ENCODE results near the gene HSP90AB1.

HSP90AB1 gene

DNA sequence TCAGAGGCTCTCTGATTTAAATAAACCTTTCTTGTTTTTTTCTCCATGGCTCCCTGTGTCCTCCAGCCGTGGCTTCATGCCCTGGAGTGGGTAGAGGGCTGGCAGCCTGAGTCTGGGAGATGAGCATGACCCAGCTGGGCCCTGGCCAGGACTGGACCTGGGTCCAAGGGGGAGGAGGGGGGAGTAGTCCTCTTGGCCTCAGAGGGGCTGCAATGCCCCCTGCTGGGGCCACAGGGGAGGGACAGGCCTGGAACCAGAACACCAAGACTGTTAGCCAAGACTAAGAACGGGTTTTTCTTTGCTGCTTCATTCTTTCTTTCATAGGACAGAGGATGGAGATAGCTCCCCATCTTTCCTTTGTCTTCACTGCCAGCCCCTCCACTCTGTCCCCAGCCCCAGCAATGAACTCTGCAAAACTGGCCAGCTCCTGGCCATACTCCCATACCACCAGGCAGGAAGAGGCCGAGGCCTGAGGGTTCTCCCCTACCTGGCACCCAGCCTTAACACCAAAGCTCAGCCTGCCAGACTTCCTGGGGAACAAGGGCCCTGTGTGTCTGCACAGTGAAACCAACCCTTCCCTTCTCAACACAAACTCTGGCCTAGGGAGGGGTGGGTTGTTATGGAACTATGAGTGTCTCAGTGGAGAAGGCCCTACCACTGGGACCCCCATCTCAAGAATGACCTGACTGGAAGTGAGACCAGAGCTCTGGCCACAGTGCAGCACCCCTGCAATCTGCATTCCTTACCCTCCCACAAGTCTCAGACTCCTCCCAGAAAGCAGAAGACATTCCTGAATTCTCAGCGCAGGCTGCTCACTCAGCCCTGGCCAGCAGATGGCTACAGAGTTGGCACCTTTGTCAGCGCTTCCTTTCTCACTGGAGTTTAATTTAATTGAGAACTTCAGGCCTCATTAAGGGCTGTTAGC lies 12.5 kb upstream of the HSP90AB1 start:
- peak; percentile 73 to 77 for DNase-seq

DNA sequence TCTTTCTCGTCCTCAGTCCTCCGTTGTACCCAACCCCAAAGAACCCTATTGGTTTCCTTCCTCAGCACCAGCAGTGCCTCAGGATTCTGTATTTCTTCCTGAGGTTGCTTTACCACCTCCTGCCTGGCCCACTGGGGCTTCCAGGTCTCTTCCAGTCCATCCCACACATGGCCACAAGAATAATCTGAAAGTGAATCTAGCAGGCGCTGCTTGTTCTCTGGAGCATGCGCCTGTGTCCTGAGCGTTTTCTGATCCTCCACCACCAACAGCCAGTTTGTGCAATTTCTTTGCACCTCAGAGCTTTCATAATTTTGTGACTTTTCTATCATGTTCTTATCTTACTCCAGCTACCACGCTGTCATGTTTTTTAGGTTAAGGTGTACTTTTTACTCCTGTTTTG lies 11.6 kb upstream of the HSP90AB1 start:
- DNase-seq = no peak
- TF ChIP-seq GATA1 (IDR thresholded peaks at IDR 0.05; ENCODE audit: low read depth, low read length) (no peak), POLR2A (IDR thresholded peaks at IDR 0.05; ENCODE audit: low read length) (peak; percentile 20)

More for the DNA sequence above, 12.5 kb upstream of the HSP90AB1 start:
- no peak for TF ChIP-seq GATA1 (IDR thresholded peaks at IDR 0.05; ENCODE audit: low read depth, low read length)
- TF ChIP-seq POLR2A (IDR thresholded peaks at IDR 0.05; ENCODE audit: low read length) = no peak

- TF ChIP-seq GATA1 (IDR thresholded peaks at IDR 0.05; ENCODE audit: low read depth, low read length) (no peak), POLR2A (IDR thresholded peaks at IDR 0.05; ENCODE audit: low read length) (no peak)
Measured at GRCh38 chr6:44235891-44236516, 10.9 kb upstream of the HSP90AB1 start.

GRCh38 chr6:44237021-44237812 lies 9.7 kb upstream of the HSP90AB1 start:
- peak; percentile 92 to 94 for DNase-seq
- TF ChIP-seq POLR2A (IDR thresholded peaks at IDR 0.05; ENCODE audit: low read length) (peak; percentile 70), GATA1 (IDR thresholded peaks at IDR 0.05; ENCODE audit: low read depth, low read length) (no peak)

More at GRCh38 chr6:44235891-44236516, 10.9 kb upstream of the HSP90AB1 start:
- DNase-seq = no peak

GRCh38 chr6:44237813-44238433 lies 9.0 kb upstream of the HSP90AB1 start:
- DNase-seq = peak; percentile 82 to 91
- peak; percentile 59 for TF ChIP-seq POLR2A (IDR thresholded peaks at IDR 0.05; ENCODE audit: low read length)
- no peak for TF ChIP-seq GATA1 (IDR thresholded peaks at IDR 0.05; ENCODE audit: low read depth, low read length)

DNA sequence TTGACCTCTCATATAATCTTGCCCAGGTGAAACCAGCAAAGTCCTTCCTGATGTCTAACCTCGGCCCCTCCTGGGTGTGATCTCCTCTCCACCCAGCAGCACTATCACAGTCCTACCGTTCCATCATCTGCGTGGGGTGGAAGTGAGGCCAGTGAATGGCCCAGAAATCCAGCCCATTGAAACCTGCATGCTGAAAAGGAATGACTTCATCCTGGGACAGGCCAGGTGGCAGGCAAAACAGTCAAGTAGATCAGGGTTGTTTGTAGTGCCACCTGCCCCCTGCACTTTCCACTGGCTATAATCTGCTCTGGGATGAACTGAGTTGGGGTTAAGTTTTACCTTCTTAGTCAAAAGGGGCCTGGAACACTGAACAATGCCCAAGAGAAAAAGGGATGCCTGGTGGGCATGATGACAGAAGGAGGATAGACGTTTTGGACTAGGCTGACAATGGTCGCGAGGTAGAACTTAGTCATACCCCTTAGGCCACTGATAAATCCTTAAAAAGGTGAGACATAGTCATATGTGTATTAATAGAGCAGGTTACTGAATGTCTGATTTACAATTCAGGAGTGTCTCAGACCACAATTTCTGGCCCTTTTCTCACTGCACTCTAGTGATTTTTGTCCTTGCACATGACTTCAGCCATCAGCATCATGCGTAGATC lies 8.1 kb upstream of the HSP90AB1 start:
- TF ChIP-seq POLR2A (IDR thresholded peaks at IDR 0.05; ENCODE audit: low read length) (no peak), GATA1 (IDR thresholded peaks at IDR 0.05; ENCODE audit: low read depth, low read length) (no peak)
- DNase-seq = no peak

GRCh38 chr6:44243345-44243744 lies 3.6 kb upstream of the HSP90AB1 start:
- TF ChIP-seq GATA1 (IDR thresholded peaks at IDR 0.05; ENCODE audit: low read depth, low read length) (no peak), POLR2A (IDR thresholded peaks at IDR 0.05; ENCODE audit: low read length) (no peak)
- no peak for DNase-seq

DNA sequence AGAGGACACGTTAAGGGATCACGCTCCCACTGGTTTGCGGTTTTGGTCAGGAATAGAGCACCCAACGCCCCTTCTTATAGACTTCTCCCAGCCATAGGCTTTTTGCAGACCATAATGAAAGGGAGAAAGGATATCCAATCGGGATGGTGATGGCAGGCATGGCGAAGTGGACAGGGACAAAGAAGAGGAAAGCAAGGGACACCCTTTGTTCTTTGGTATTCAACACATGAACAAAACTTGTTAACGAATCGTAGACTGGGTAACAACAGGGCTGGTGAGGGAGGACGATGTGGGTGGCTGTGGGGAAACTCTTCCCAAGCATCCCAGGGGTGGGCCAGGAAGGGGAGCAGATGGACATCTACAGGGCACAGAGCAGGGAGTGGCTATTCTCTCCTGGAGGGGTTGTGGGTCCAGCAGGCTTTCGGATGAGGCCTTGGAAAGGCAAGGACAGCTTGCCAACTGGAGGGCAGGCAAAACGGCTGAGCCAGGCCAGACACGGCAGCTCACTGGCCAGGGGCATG lies 1.4 kb upstream of the HSP90AB1 start:
- TF ChIP-seq POLR2A (IDR thresholded peaks at IDR 0.05; ENCODE audit: low read length) (no peak), GATA1 (IDR thresholded peaks at IDR 0.05; ENCODE audit: low read depth, low read length) (no peak)
- no peak for DNase-seq

- no peak for TF ChIP-seq POLR2A (IDR thresholded peaks at IDR 0.05; ENCODE audit: low read length)
- no peak for TF ChIP-seq GATA1 (IDR thresholded peaks at IDR 0.05; ENCODE audit: low read depth, low read length)
- DNase-seq = peak; percentile 89 to 93
Measured at GRCh38 chr6:44245912-44246662, 814 bp upstream of the HSP90AB1 start.

DNA sequence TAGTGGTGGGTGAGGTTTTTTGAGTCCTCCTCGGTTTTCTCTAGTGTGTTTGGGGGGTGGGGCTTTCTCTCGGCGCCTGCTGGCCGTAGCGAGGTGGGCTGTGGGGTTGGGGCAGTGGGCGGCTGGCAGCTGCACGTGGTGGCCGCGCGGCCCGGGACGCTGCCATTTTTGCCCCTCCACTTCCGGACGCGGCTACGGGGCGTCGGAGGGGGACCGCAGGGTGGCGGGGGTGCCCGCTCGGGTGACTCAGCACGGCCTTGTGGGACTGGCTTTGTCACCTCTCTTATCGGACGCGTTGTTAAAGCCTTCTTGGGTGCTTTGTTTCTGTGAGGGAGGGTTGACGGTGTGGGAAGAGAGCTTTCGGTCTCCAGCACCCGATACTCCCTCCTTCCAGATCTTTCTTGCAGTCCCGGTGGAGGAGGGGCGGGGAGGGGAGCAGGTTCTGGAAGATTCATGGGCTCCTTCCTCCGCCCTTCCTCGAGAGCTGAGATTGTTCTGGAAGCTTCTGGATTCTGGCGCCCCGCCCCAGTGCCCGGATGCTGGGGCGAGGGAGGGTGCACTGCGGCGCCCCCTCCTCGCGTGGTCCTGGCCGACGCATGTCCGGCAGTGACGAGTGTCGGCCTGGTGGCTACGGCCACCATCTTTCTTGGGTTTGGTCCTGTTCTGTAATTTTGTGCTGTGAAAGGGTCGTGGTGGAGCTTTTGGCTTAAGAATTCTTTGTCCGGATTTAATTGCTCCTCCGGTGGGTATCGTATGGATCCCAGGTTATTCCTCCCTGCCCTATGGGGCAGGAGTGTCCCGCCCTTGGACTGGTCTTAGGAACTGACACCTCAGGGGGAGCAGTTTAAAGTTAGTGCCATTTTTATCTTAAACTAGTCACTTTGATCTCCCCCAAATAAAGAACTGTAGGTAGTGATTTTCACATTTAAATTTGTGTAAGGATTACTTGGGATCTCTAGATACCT lies 719 bp downstream of the HSP90AB1 start:
- TF ChIP-seq GATA1 (IDR thresholded peaks at IDR 0.05; ENCODE audit: low read depth, low read length) = no peak
- no peak for TF ChIP-seq POLR2A (IDR thresholded peaks at IDR 0.05; ENCODE audit: low read length)
- peak; percentile 94 to 95 for DNase-seq

GRCh38 chr6:44248579-44248978 lies 1.7 kb downstream of the HSP90AB1 start:
- DNase-seq = no peak
- no peak for TF ChIP-seq POLR2A (IDR thresholded peaks at IDR 0.05; ENCODE audit: low read length)
- TF ChIP-seq GATA1 (IDR thresholded peaks at IDR 0.05; ENCODE audit: low read depth, low read length) = no peak

Data from erythroblast (primary cell).